NCI-H524 treated with DMSO at 0.1 percent for 48 hours (cell line): ENCODE measurements around the gene KIAA1755.

Experiments
- DNase-seq: peaks from one replicate; lab custom pipeline; 2025; lab: John Stamatoyannopoulos, UW

The KIAA1755 gene, protein sequence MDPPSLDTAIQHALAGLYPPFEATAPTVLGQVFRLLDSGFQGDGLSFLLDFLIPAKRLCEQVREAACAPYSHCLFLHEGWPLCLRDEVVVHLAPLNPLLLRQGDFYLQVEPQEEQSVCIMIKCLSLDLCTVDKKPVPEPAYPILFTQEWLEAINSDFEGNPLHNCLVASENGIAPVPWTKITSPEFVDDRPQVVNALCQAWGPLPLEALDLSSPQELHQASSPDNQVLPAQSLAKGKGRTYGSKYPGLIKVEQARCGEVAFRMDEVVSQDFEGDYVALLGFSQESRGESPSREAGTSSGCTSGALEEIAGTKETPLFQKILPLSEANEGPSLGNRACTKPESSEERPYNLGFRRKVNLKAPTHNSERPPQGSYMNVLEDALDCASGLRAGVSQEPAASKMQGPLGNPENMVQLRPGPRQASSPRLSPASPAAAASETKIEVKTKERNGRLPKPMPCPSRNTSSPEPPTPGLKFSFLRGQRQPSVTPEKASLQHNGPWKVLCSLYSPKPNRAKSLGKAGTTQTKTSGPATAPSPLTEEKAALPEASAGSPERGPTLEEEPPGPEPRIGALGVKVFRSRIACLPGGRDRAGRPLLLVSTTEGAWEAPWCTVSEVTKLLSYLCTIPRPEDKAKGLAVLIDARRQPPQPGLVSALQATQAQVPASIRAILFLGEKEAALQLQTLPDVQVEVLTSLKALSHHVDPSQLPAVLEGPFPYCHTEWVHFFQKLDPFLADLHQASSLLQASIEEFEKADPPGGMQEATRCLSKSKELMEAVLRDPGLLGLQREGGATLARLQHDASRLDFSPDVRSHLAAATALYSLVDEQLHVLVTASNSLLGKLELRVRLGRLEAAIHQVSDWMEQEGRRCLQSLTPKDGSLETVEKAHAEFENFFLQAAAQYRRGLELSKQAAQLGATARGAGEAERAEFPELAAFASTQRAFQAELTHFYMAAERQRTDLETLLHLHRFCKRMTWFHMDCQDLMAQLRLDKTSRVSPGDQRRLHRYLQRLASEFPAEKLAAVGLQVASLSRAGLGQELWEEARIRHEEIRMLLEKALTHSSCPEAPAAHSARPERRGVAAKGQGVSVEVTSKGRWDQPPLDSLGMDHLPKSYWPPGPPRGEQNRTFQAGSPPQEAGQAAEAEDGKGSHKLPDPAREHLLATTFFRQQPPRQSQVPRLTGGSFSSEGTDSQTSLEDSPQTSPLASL

DNA sequence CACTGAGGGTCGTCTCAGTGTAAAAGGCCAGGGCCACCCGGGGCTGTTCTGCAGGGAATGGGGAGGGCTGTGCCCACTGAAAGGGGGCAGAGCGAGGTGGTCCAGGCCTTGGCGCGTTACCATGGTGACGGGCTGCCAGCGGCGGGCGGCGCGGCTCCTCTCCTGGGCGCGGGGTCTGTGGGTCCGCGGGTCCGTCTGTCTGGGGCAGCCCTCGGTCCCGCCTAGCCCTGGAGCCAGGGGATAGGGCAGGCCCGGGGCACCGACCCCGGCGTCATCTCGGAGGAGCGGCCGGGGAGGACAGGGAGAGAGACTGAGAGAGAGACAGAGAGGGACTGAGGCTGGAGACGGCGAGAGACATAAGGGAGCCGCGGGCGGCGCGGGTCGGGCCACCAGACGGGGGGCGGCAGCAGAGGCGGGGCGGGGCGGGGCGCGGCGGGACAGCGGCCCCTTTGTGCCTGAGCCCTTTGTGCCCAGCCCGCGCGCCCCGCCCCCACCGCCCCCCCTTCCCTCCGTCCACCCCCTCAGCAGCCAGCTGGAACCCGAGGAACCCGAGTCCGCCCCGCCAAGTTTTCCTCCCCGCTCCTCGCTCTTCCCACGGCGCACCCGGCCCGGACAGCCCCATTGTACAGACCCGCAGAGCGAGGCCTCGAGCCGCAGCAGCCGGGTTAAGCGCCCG, at the start of gene KIAA1755:
Gene KIAA1755 (minus strand): TSS at position 358 of the 676 bp plus-strand sequence. CDS start 235 bp downstream, at position 123.
- DNase-seq = no peak

DNA sequence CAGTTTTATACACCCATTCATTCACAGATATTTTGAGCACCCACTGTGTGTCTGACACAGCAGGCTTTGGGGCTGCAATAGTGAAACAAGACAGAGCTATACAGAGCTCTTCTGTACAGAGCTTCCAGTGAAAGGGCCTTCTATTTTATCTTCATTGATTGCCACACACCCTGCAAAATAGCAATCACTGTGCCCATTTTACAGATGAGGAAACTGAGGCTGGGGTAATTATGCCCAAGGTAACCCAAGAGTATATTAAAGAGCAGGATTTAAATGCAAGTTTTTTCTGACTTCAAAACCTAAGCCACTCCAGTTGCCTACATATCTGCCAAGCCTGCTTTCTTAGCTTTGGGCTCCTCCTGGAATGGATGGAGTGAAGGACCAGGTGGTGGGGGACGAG, 47.9 kb upstream of the KIAA1755 start:
- no peak for DNase-seq

DNA sequence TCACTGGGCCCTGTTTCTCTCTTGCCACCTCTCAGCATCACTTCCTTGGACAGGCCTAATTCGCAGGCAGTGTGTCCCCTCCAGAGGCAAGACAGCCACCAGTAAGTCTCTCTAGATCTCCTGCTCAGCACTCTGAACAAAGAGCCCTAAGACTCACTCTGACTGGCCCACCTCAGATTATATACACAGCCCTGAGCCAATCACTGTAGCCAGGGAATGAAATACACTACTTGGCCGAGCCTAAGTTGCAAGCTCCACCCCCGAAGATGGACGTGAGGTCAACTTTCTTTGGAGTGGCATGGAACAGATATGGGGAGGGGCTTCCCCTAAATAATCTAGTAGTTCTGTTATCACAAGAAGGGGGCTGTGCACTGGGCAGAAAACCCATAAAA, 47.5 kb upstream of the KIAA1755 start:
- DNase-seq = no peak

DNA sequence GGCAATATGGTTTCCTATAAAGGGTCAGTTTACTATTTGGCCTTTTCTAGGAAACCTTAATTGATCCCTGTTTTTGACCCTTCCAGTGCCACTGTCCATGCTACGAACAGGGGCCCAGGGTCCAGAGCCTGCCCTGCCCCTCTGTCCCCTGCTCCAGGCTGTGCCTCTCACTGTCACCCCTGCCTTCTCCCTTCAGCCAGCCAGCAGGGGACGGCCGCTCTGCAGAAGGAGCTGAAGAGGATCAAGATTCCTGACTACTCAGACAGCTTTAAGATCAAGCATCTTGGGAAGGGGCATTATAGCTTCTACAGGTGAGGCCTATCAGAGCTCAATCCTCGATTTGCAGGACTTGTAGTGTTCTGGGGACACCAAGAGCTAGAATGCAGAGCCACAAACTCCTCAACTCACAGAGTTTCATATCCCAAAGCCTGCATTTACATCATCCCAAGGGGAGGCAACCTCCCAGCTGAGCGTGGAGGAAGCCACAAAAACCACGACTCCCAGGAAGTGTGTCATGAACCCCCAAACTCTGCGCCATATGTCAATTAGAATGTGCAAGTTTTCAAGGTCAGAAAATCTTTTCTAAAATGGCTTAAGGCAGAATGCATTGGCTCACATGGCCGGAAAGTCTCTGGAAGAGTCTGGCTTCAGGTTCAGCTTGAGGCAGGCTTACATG, 47.0 kb upstream of the KIAA1755 start:
- DNase-seq = no peak

DNA sequence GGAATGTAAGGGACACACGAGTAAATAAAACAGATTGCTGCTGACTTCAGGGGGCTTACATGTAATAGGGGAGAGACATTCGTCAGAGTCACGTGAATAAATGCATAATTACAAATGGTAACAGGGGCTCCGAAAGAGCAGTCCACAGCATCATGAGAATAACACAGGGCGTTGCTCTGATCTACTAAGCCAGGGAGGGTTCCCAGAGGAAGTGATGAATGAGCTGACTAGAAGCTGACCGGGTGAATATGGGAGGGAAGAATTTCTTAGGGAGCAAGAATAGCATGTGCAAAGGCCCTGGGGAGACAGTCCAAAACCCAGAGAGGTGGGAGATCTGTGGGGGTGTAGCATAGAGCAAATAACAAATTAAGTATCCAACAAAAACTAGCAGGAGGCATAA, 45.8 kb upstream of the KIAA1755 start:
- no peak for DNase-seq

DNA sequence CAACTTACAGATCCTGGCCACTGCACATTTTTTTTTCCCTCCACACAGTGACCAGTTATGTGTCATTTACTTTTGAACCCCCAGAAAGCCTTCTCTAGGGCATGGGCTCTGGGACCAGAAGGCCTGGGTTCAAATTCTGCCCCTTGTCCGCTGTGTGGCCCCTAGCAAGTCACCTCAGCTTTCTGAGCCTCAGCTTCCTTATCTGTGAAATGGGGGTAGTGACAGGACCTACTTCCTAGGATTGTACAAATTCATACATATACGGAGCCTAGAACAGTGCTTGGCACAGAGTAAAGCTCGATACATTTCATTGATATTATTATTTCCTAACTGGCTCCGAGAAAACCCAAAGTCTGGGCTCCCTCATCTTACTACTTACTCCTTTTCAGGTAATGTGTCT, 45.0 kb upstream of the KIAA1755 start:
- no peak for DNase-seq

DNA sequence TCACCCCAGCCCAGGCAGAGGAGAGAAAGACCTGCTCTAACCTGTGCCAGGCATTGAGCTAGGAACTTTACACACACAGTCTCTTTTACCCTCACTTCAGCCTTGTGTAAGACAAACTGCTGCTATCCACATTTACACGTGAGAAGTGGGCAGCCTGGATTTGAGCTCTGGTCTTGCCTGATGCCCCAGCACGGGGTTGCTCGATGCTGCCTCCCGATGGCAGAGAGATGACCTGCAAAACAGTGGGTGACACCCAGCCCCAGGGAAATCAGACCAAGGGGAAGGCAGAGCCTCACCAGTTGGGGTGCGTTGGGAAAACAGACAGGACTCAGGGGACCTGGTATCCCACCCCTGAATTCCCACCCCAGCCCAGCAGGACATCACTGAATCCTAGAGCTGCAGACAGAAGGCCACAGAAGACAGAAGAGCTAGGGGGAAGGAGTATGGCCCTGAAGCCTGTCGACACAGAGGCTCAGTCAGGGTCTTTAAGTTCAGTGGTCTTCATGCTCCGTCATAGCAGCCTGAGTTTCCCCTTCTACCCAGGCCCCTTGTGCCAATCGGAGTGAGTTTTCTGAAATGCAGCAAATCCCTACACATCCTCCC, 44.4 kb upstream of the KIAA1755 start:
- no peak for DNase-seq

DNA sequence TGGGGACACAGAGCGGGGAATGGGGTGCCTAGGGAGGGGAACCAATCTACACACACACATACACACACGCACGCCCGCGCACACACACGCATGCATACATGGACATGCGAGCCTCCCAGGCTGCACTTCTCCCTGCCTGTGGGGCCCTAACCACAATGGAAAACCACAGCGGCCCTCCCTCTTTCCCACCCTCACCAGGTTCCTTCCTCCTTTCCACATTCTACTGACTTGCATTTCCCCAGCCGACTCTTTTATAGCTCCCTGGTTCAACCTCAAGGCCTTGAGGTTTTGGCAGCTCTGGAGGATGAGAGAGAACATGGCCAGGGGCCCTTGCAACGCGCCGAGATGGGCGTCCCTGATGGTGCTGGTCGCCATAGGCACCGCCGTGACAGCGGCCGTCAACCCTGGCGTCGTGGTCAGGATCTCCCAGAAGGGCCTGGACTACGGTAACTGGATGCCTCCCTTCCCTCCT, 43.4 kb upstream of the KIAA1755 start, which contains the start of gene BPI:
Gene BPI (plus strand): TSS at position 249 of the 472 bp plus-strand sequence. CDS start 68 bp downstream, at position 317.
- no peak for DNase-seq

DNA sequence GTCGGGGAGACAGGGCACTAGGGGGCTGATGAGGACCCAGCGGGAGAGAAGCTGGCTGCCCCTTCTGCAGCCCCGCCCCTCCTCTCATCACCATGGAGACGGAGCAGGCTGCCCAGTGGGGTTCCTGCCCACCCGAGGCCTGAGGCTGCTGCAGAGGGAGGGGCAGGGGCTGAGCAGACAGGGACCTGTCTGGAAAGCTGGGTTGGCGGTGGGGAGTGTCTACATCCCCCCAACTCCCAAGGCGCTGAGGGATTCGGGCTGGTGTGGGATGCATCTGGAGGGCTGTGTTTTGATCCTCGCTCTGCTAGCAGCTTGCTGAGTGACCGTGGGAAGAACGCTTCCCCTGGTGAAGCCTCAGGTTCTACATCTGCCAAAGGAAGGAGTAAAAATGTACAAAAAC, 42.3 kb upstream of the KIAA1755 start:
- no peak for DNase-seq

DNA sequence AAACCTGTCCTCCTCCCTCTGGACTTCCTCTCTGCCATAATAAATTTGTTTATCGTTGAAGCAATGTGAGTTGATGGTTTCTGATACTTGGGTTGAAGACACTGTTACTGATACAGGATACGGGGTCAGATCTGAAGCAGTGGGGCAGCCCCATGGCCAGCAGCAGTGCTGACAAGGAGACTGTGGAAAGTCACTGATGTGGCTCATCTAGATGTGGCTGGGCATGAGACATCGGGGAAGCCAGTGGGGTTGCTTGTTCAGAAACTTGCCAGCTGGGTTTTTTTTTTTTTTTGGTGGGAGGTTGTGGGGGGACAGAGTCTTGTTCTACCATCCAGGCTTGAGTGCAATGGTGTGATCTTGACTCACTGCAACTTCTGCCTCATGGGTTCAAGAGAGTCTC, 40.8 kb upstream of the KIAA1755 start:
- no peak for DNase-seq

DNA sequence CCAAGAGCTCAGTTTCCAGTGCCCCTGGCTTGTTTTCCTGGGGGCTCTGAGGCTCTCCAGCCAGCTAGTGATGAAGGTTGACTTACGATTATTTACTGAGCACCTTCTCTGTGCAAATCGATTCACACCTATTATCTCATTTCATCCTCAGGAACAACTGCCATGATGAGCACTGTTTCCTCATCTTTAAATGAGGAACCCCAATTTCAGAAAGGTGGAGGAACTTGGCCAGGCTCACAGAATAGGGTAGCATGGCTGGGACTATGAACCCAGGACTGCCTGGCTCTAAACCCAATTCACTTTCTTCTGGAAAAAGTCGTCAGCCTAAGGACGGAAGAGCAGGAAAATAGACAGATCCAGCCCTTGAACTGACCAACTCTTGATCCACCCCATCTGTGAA, 39.9 kb upstream of the KIAA1755 start:
- DNase-seq = no peak

DNA sequence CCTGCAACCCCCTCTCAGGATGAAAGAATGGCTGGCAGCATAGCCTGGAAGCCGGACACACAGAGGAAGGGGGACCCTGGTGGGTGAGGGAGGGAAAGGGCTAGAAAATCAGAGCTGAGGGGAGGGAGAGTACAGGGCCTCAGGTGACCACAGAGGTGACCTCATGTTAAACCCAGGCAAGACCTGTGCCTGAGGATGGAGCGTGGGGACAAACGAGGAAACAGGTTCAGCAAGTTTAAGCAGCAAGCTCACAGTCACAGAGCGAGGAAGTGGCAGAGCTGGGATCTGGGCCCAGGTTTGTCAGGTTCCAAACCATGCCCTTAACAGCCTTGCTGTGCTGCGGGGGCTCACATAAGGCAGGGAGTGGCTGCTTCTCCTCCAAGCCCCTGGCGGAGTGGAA, 39.4 kb upstream of the KIAA1755 start:
- DNase-seq = no peak

DNA sequence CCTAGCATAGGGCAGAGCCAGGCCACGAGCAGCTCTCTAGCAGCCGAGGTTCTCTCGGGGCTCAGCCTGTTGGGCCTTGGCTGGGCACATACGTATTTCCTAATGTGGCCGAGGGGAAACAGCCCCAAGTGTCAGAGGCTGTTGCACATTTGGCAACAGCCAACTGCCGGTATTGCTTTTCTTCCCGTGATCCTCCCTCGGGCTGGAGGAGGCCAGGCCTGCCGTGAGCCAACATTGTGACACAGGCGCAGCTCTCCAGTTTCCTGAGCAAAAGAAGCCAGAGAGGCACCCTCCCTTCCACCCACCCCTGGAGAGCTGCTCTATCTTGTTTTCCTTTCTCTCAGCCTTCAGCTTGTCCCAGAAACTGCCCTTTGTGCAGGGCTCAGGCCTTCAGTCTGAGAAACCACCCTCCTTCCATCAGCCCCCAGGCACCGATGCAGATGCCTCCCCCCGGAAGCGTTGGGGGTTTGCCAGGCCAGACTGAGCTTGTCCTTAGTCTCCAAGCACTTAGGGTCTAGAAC, 38.3 kb upstream of the KIAA1755 start:
- DNase-seq = no peak

DNA sequence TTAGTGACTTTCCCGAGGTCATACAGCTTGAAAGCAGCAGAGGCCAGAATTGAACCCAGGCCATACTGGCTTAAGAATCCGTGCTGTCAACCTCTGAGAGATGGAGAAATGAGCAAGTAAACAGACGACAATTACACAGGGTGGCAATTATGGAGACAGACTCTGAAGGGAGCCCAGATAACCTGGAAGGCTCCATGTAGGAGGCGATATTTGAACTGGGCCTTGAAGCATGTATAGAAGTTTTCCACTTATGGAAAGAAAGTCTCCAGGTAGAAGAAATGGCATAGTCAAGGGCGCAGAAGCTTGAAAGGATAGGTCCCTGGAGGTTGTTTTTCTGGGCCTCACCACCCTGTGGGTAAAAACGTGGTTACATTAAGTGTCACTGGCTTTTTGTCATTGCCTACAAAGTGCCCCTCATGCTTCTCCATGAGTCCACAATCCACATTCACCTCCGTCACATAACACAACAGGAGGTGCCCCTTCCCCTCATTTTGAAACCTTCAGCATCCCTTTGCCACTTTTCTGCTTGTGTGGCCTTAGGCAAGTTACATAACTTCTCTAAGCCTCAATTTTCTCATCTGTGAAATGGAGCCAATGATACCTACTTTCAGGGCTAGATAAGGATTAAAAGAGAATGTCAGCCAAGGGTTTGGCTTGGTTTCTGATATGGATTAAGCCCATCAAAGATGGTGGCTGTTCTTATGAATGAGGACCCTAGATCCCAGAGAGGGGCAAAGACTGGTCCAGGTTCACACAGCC, 37.6 kb upstream of the KIAA1755 start:
- DNase-seq = no peak

DNA sequence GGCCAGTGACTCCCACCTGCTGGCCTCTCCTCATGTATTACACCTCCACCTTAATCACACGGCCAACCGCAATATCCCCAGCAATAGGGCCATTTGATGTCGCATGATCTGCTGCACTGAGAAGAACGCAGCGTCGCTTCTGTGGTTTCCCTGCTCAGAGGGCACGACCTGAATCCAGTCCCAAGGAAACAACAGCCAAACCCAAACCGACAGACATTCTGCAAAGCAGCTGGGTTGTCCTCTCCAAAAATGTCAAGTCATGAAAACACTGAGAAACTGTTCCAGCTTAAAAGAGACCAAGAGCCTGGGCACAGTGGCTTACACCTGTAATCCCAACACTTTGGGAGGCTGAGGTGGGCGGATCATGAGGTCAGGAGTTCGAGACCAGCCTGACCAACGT, 35.9 kb upstream of the KIAA1755 start:
- no peak for DNase-seq

DNA sequence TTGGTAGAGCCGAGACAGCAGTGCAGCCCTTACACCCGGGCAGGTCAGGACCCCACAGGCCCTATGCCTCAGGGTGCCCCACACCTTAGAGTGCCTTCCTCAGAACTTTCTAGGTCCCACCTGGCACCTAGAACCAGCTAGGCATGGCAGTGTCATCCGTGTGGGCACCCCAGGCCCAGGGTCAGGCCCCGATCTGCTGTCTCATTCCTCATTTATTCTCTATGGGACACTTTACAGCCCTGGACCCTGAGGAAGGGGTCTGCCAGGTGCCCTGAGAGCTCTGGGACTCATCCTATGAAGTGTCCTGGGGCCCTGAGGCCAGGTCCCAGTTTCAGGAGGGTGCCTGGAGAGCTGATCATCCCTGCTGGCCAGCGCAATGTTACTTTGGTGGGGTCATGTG, 35.3 kb upstream of the KIAA1755 start:
- DNase-seq = no peak

DNA sequence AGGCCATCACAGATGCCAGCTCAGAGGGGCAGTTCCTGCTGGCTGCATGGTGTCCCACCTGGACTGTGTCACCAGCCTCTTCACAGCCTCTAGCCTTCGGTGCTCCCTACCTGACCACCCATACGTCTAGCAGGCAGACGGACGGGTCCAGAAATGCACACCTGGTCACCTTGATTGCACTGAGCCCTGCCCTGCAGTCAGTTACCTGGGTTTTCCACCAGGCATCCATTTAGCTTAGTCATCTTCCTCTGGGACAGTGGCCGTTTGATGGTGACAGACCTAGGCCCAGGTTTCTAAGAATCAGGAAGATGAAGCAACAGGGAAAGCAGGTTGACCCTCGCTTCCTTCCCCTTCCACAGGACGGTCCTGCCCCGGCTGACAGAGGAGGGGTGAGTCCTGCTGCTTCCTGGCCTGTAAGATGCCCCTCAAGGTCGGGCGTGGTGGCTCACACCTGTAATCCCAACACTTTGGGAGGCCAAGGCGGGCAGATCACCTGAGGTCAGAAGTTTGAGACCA, 33.6 kb upstream of the KIAA1755 start:
- DNase-seq = no peak

DNA sequence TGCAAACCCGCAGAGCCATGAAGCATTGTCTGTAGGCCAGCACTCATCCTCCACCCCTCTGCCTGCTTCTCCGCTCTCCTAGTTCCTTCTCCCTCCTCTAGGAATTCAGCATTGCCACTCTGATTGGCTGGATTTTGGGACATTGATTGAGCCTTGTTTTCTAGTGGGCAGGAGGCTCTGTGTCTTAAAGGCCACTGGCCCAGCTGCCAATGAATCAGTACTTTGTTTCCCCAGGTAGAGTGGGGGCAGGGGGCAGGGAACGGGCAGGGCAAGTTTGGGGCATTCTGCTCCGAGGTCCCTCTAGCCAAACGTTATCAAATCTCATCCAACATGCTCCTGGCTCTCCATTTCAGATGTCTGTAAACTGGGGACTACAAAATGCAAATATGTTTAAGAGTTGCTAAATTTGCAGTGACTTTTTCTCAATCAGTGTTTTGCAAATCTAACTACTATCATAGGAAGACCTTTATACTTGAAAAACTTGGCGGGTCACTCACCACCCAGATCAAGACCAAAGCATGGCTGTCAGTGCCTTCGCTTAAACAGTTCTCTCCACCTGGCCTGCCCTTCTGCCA, 33.0 kb upstream of the KIAA1755 start:
- DNase-seq = no peak

DNA sequence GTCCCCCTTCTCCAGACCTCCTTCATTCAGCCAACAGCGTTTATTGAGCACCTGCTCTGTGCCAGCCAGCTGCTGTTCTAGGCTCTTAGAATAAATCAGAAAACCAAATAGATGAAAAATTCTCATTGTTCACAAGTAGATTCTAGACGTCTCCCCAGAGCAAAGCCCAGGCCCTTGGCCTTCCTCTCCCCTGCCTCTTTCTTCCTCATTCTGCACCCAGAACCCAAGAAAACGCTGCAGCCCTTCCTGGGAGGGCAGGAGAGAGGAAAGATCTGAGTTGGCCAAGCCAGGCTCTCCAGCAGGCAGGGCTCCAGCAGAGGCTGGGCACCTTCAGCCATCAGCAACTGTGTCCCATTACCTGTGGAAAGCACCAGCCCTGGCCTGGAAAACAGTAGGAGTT, 31.4 kb upstream of the KIAA1755 start:
- DNase-seq = no peak
